ENCODE measurements around the gene NSF. TPM values are rescaled to one million over a fixed set of nuclear protein-coding genes. Genes with fewer than 3 reads are reported as not detected.
A peak's percentile ranks its signal among the peaks of the same experiment; 100 is the strongest.

Gene NSF
- total and polyA plus RNA-seq, 8 donors: 26.9 to 61.8 (median 32.0) TPM

GRCh38 chr17:46764000-46764708 lies 173.7 kb downstream of the NSF start:
- TF ChIP-seq CTCF (IDR thresholded peaks at IDR 0.05): no peak
- no peak overlapping the region for H3K27ac ChIP-seq
- intact Hi-C loops (cut with DNase I): no loop called here

GRCh38 chr17:46764709-46765401 lies 174.4 kb downstream of the NSF start:
- no peak overlapping the region for H3K27ac ChIP-seq
- intact Hi-C loops (cut with DNase I): no loop called here
- DNase-seq (peak in 3 of 4 donors; percentile 32 to 84 (median 67)), ATAC-seq (peak; percentile 88)
- peaks cover 0 to 20% of the 10 kb centered on the region in 2 donors for H3K27me3 ChIP-seq
- no peaks in the 10 kb centered on the region for H3K9me3 ChIP-seq
- TF ChIP-seq CTCF (IDR thresholded peaks at IDR 0.05): no peak
- no peak overlapping the region for H3K4me3 ChIP-seq
- H3K36me3 ChIP-seq: peaks cover 0 to 10% of the 10 kb centered on the region in 2 donors
- H3K4me1 ChIP-seq: peaks cover 0 to 12% of the 10 kb centered on the region in 2 donors

More at GRCh38 chr17:46764000-46764708, 173.7 kb downstream of the NSF start:
- H3K4me1 ChIP-seq: peaks cover 0 to 6% of the 10 kb centered on the region in 2 donors
- no peak for DNase-seq
- no peak for ATAC-seq
- no peak overlapping the region for H3K4me3 ChIP-seq
- peaks cover 0 to 13% of the 10 kb centered on the region in 2 donors for H3K27me3 ChIP-seq
- peaks cover 0 to 17% of the 10 kb centered on the region in 2 donors for H3K36me3 ChIP-seq
- no peaks in the 10 kb centered on the region for H3K9me3 ChIP-seq

- ATAC-seq (no peak), DNase-seq (peak in 1 of 4 donors; percentile 60)
- Histone ChIP-seq H3K4me1 (peaks cover 0 to 18% of the 10 kb centered on the region in 2 donors), H3K27ac (no peak overlapping the region), H3K4me3 (no peak overlapping the region), H3K9me3 (no peaks in the 10 kb centered on the region), H3K27me3 (peaks cover 0 to 26% of the 10 kb centered on the region in 2 donors), H3K36me3 (peaks cover 0 to 6% of the 10 kb centered on the region in 2 donors)
- intact Hi-C loops (cut with DNase I): no loop called here
- no peak for TF ChIP-seq CTCF (IDR thresholded peaks at IDR 0.05)
Measured at GRCh38 chr17:46765453-46765852, 175.0 kb downstream of the NSF start.

- DNase-seq: no peak
- Histone ChIP-seq H3K27ac (no peak overlapping the region), H3K4me3 (no peak overlapping the region), H3K36me3 (no peaks in the 10 kb centered on the region), H3K9me3 (no peaks in the 10 kb centered on the region), H3K27me3 (peaks cover 0 to 36% of the 10 kb centered on the region in 2 donors), H3K4me1 (peaks cover 0 to 26% of the 10 kb centered on the region in 2 donors)
- ATAC-seq: no peak
- intact Hi-C loops (cut with DNase I): no loop called here
- no peak for TF ChIP-seq CTCF (IDR thresholded peaks at IDR 0.05)
Measured at GRCh38 chr17:46766493-46767491, 176.3 kb downstream of the NSF start.

Measured in left lung (tissue), 10 donors.